Upper lobe of left lung (tissue), 6 donors: ENCODE results near the gene CD99L2. TPM values are rescaled to one million over a fixed set of nuclear protein-coding genes. Genes with fewer than 3 reads are reported as not detected.

Experiments used
- ATAC-seq, 2 donors: fragments of 200-7000 bp; cut with Tn5 transposase; one replicate each; pipeline ENCODE4 v1.9.1; 2022; ENCODE audit warnings: mild to moderate bottlenecking in 2 of 2, moderate library complexity in 2 of 2; ENCODE audit not compliant: low FRiP score in 2 of 2
- DNase-seq, 2 donors: peaks; one replicate each; pipeline ENCODE4 v3.0.0-alpha.2; 2019 to 2020
- H3K27ac ChIP-seq, 4 donors: fragments of 200-600 bp; sonication (generic); one replicate each; pipeline ENCODE4 v1.5.1; 2016 to 2019
- H3K27me3 ChIP-seq, 4 donors: fragments of 200-600 bp; sonication (generic); one replicate each; pipeline ENCODE4 v1.5.1; 2017 to 2019
- H3K36me3 ChIP-seq, 4 donors: fragments of 200-600 bp; sonication (generic); one replicate each; pipeline ENCODE4 v1.5.1; 2016 to 2019
- H3K4me1 ChIP-seq, 4 donors: fragments of 200-600 bp; sonication (generic); one replicate each; pipeline ENCODE4 v1.5.1; 2018 to 2019
- H3K4me3 ChIP-seq, 4 donors: fragments of 200-600 bp; sonication (generic); one replicate each; pipeline ENCODE4 v1.5.1; 2017 to 2019; ENCODE audit warnings: mild to moderate bottlenecking in 2 of 4, moderate library complexity in 1 of 4
- H3K9me3 ChIP-seq, 4 donors: fragments of 200-600 bp; sonication (generic); one replicate each; pipeline ENCODE4 v1.5.1; 2018 to 2019
- CTCF ChIP-seq, 6 experiments: fragments of 450-650 bp in 4 of 6; fragments of 200-600 bp in 2 of 6; sonication (generic) in 2 of 6; IDR thresholded peaks; one replicate each; pipeline ENCODE4 v1.5.1; 2016 to 2019; ENCODE audit warnings: antibody characterized with exemption in 6 of 6
- EP300 ChIP-seq, 4 donors: sonication (generic); formaldehyde crosslinking; IDR thresholded peaks; one replicate each; pipeline ENCODE4 v1.5.1; 2017; ENCODE audit warnings: antibody characterized with exemption in 4 of 4, control low read depth in 2 of 4
- POLR2A ChIP-seq, 4 donors: fragments of 450-650 bp; IDR thresholded peaks; one replicate each; pipeline ENCODE4 v1.5.1; 2016 to 2017; ENCODE audit warnings: antibody characterized with exemption in 4 of 4, mild to moderate bottlenecking in 2 of 4
- POLR2AphosphoS5 ChIP-seq, 2 donors: sonication (generic); formaldehyde crosslinking; IDR thresholded peaks; one replicate each; pipeline ENCODE4 v1.5.1; 2017; ENCODE audit warnings: antibody characterized with exemption in 2 of 2
- WGBS, 2 donors: methylation state at CpG; one replicate each; pipeline ENCODE4 v1.1.5; 2017 to 2018; 5-methylcytosine and 5-hydroxymethylcytosine counted together
- total RNA-seq, 6 donors: library from RNA; depleted of rRNA in 4 of 6; stranded (reverse); fragments of >200 nt in 4 of 6; gene quantifications; one replicate each; pipeline versions ENCODE4 v1.1.0 to v1.2.1, GENCODE V29; 2016 to 2021
- donor health status: DM: no; HTN: no; CAD: no; lungs with moderate emphysema.
- donor health status: DM: no; HTN: yes; CAD: no; lungs with severe emphysema.

The CD99L2 gene
- total RNA-seq = 10 to 100 TPM; 16.8 to 41.6 (median 34.9) TPM

- Histone ChIP-seq H3K4me3 (peak within 1 kb of the TSS; percentile 54 to 67 (median 65)), H3K27me3 (no peaks in the 10 kb centered on the region), H3K36me3 (no peaks in the 10 kb centered on the region), H3K27ac (peak within 1 kb of the TSS; percentile 74 to 84 (median 78)), H3K9me3 (no peaks in the 10 kb centered on the region), H3K4me1 (no peaks in the 10 kb centered on the region)
- DNase-seq (peak; percentile 90 to 99), ATAC-seq (peak; percentile 96 to 99)
- no peak for TF ChIP-seq CTCF (IDR thresholded peaks at IDR 0.05)
- peak in 1 of 2 donors; percentile 2 for TF ChIP-seq POLR2AphosphoS5 (IDR thresholded peaks at IDR 0.05)
- peak in 2 of 4 donors; percentile 26 to 55 for TF ChIP-seq POLR2A (IDR thresholded peaks at IDR 0.05)
- 31% methylated on average over 35 of the region's 95 CpGs; no CpG with 5 or more reads in 1 of the 2 donors for WGBS, 2 donors
Observed at GRCh38 chrX:150898343-150899190, at the start of gene CD99L2. TSS of gene CD99L2 (minus strand) at chrX:150898668. CDS start at chrX:150898588, 80 bp downstream.

GRCh38 chrX:150944233-150944632, 45.8 kb upstream of the CD99L2 start:
- WGBS, 2 donors = 54 to 100% methylated on average over 1 to 3 of the region's 3 CpGs

GRCh38 chrX:150942942-150943594, 44.6 kb upstream of the CD99L2 start:
- DNase-seq (no peak), ATAC-seq (no peak)
- Histone ChIP-seq H3K27me3 (no peaks in the 10 kb centered on the region), H3K4me3 (no peak overlapping the region), H3K4me1 (no peaks in the 10 kb centered on the region), H3K36me3 (no peaks in the 10 kb centered on the region), H3K9me3 (no peaks in the 10 kb centered on the region), H3K27ac (no peak overlapping the region)
- 64 to 88% methylated on average over 2 to 9 of the region's 9 CpGs for WGBS, 2 donors
- TF ChIP-seq POLR2A (IDR thresholded peaks at IDR 0.05) = no peak
- TF ChIP-seq CTCF (IDR thresholded peaks at IDR 0.05) = no peak
- no peak for TF ChIP-seq EP300 (IDR thresholded peaks at IDR 0.05)
- TF ChIP-seq POLR2AphosphoS5 (IDR thresholded peaks at IDR 0.05) = no peak

More at GRCh38 chrX:150944233-150944632, 45.8 kb upstream of the CD99L2 start:
- Histone ChIP-seq H3K27ac (no peak overlapping the region), H3K36me3 (no peaks in the 10 kb centered on the region), H3K4me3 (no peak overlapping the region), H3K27me3 (no peaks in the 10 kb centered on the region), H3K4me1 (no peaks in the 10 kb centered on the region), H3K9me3 (no peaks in the 10 kb centered on the region)
- TF ChIP-seq POLR2AphosphoS5 (IDR thresholded peaks at IDR 0.05) = no peak
- TF ChIP-seq EP300 (IDR thresholded peaks at IDR 0.05) = no peak
- no peak for TF ChIP-seq POLR2A (IDR thresholded peaks at IDR 0.05)
- TF ChIP-seq CTCF (IDR thresholded peaks at IDR 0.05) = no peak
- DNase-seq = no peak
- ATAC-seq = no peak

- H3K36me3 ChIP-seq = no peaks in the 10 kb centered on the region
- WGBS, 2 donors = 44 to 48% methylated on average over 2 of the region's 2 CpGs
- H3K4me1 ChIP-seq = no peaks in the 10 kb centered on the region
- no peak for ATAC-seq
- no peaks in the 10 kb centered on the region for H3K27me3 ChIP-seq
- TF ChIP-seq POLR2A (IDR thresholded peaks at IDR 0.05) = no peak
- no peak for TF ChIP-seq EP300 (IDR thresholded peaks at IDR 0.05)
- no peak for TF ChIP-seq CTCF (IDR thresholded peaks at IDR 0.05)
- no peak for TF ChIP-seq POLR2AphosphoS5 (IDR thresholded peaks at IDR 0.05)
- no peak overlapping the region for H3K4me3 ChIP-seq
- H3K9me3 ChIP-seq = no peaks in the 10 kb centered on the region
- no peak for DNase-seq
- no peak overlapping the region for H3K27ac ChIP-seq
Observed at GRCh38 chrX:150941580-150941979, 43.1 kb upstream of the CD99L2 start.
